Upper lobe of left lung (tissue), 4 donors: ENCODE results near the gene PRCD.

Experiments used
- CTCF ChIP-seq, 6 experiments: fragments of 450-650 bp in 4 of 6; fragments of 200-600 bp in 2 of 6; sonication (generic) in 2 of 6; IDR thresholded peaks; one replicate each; pipeline ENCODE4 v1.5.1; 2016 to 2019; ENCODE audit warnings: antibody characterized with exemption in 6 of 6
- EP300 ChIP-seq, 4 donors: sonication (generic); formaldehyde crosslinking; IDR thresholded peaks; one replicate each; pipeline ENCODE4 v1.5.1; 2017; ENCODE audit warnings: antibody characterized with exemption in 4 of 4, control low read depth in 2 of 4
- POLR2A ChIP-seq, 4 donors: fragments of 450-650 bp; IDR thresholded peaks; one replicate each; pipeline ENCODE4 v1.5.1; 2016 to 2017; ENCODE audit warnings: antibody characterized with exemption in 4 of 4, mild to moderate bottlenecking in 2 of 4
- POLR2AphosphoS5 ChIP-seq, 2 donors: sonication (generic); formaldehyde crosslinking; IDR thresholded peaks; one replicate each; pipeline ENCODE4 v1.5.1; 2017; ENCODE audit warnings: antibody characterized with exemption in 2 of 2

GRCh38 chr17:76536511-76537287 lies 3.1 kb upstream of the PRCD start:
- TF ChIP-seq POLR2A (IDR thresholded peaks at IDR 0.05) (no peak), CTCF (IDR thresholded peaks at IDR 0.05) (no peak), POLR2AphosphoS5 (IDR thresholded peaks at IDR 0.05) (no peak), EP300 (IDR thresholded peaks at IDR 0.05) (no peak)
